ENCODE measurements around the gene TPX2.

Gene TPX2, protein sequence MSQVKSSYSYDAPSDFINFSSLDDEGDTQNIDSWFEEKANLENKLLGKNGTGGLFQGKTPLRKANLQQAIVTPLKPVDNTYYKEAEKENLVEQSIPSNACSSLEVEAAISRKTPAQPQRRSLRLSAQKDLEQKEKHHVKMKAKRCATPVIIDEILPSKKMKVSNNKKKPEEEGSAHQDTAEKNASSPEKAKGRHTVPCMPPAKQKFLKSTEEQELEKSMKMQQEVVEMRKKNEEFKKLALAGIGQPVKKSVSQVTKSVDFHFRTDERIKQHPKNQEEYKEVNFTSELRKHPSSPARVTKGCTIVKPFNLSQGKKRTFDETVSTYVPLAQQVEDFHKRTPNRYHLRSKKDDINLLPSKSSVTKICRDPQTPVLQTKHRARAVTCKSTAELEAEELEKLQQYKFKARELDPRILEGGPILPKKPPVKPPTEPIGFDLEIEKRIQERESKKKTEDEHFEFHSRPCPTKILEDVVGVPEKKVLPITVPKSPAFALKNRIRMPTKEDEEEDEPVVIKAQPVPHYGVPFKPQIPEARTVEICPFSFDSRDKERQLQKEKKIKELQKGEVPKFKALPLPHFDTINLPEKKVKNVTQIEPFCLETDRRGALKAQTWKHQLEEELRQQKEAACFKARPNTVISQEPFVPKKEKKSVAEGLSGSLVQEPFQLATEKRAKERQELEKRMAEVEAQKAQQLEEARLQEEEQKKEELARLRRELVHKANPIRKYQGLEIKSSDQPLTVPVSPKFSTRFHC

GRCh38 chr20:31738729-31739549, at the start of gene TPX2:
Gene TPX2 (plus strand): TSS chr20:31739290. CDS start chr20:31757477, 18,187 bp downstream.
- Histone ChIP-seq H3K4me1 (ENCODE audit: insufficient read depth, poor library complexity, severe bottlenecking) (peaks cover 16% of the 10 kb centered on the region), H3K4me3 (ENCODE audit: severe bottlenecking) (peak within 1 kb of the TSS; percentile 82), H3K36me3 (ENCODE audit: low read depth) (peaks cover 38% of the 10 kb centered on the region), H3K27ac (ENCODE audit: poor library complexity, severe bottlenecking) (peak within 1 kb of the TSS; percentile 69), H3K9me3 (ENCODE audit: severe bottlenecking) (no peaks in the 10 kb centered on the region), H3K27me3 (ENCODE audit: insufficient read depth, poor library complexity, severe bottlenecking) (no peaks in the 10 kb centered on the region)
- ATAC-seq (ENCODE audit: low read depth) (peak; percentile 99), DNase-seq (ENCODE audit: low spot score) (peak; percentile 100)
- TF ChIP-seq CTCF (IDR thresholded peaks at IDR 0.05; ENCODE audit: poor library complexity, severe bottlenecking), result peak; percentile 43

DNA sequence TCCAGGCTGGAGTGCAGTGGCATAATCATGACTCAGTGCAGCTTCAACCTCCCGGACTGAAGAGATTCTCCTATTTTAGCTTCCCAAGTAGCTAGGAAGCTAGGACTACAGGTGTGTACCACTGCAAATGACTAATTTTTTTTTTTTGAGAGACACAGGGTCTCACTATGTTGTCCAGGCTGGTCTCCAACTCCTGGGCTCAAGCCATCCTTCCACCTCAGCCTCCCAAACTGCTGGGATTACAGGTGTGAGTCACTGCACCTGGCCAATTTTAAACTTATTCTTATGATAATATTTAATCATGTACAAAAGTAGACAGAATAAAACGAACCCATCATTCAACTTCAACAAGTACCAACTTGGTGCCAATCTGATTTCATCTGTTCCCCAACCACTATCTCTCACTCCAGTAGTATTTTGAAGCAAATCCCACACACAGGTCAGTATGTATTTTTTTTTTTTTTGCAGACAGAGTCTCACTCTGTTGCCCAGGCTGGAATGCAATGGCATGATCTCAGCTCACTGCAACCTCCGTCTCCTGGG, 48.9 kb upstream of the TPX2 start:
- Histone ChIP-seq H3K4me1 (ENCODE audit: insufficient read depth, poor library complexity, severe bottlenecking) (peaks cover 35% of the 10 kb centered on the region), H3K27ac (ENCODE audit: poor library complexity, severe bottlenecking) (peak overlapping the region; percentile 99)
- TF ChIP-seq CTCF (IDR thresholded peaks at IDR 0.05; ENCODE audit: poor library complexity, severe bottlenecking), result no peak

GRCh38 chr20:31691646-31692275, 47.3 kb upstream of the TPX2 start:
- DNase-seq (ENCODE audit: low spot score) (no peak), ATAC-seq (ENCODE audit: low read depth) (peak; percentile 4; the same call in 1 of the 3 replicates)
- no peak for TF ChIP-seq CTCF (IDR thresholded peaks at IDR 0.05; ENCODE audit: poor library complexity, severe bottlenecking)
- H3K27me3 ChIP-seq (ENCODE audit: insufficient read depth, poor library complexity, severe bottlenecking), result no peaks in the 10 kb centered on the region
- H3K4me3 ChIP-seq (ENCODE audit: severe bottlenecking), result no peak overlapping the region
- H3K36me3 ChIP-seq (ENCODE audit: low read depth), result peaks cover 95% of the 10 kb centered on the region
- H3K4me1 ChIP-seq (ENCODE audit: insufficient read depth, poor library complexity, severe bottlenecking), result peaks cover 51% of the 10 kb centered on the region
- peak overlapping the region; percentile 99 for H3K27ac ChIP-seq (ENCODE audit: poor library complexity, severe bottlenecking)
- H3K9me3 ChIP-seq (ENCODE audit: severe bottlenecking), result no peaks in the 10 kb centered on the region

More for the DNA sequence above, 48.9 kb upstream of the TPX2 start:
- H3K4me3 ChIP-seq (ENCODE audit: severe bottlenecking), result no peak overlapping the region
- ATAC-seq (ENCODE audit: low read depth) (no peak), DNase-seq (ENCODE audit: low spot score) (no peak)
- H3K9me3 ChIP-seq (ENCODE audit: severe bottlenecking), result no peaks in the 10 kb centered on the region
- peaks cover 95% of the 10 kb centered on the region for H3K36me3 ChIP-seq (ENCODE audit: low read depth)
- H3K27me3 ChIP-seq (ENCODE audit: insufficient read depth, poor library complexity, severe bottlenecking), result no peaks in the 10 kb centered on the region

DNA sequence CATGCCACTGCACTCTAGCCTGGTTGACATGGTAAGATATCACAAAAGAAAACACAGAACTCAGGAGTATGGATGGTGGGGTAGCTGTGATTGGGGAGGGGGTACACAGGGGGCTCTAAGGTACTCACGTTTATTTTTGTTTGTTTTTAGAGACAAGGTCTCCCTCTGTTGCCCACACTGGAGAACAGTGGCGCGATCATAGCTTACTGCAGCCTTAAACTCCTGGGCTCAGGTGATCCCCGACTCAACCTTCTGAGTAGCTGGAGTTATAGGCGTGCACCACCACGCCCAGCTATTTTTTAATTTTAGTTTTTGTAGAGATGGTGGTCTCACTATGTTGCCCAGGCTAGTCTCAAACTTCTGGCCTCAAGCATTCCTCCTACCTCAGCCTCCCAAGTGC, 45.7 kb upstream of the TPX2 start:
- no peak for ATAC-seq (ENCODE audit: low read depth)

More for the DNA sequence above, 45.7 kb upstream of the TPX2 start:
- TF ChIP-seq CTCF (IDR thresholded peaks at IDR 0.05; ENCODE audit: poor library complexity, severe bottlenecking), result no peak
- H3K27ac ChIP-seq (ENCODE audit: poor library complexity, severe bottlenecking), result peak overlapping the region; percentile 99
- H3K9me3 ChIP-seq (ENCODE audit: severe bottlenecking), result no peaks in the 10 kb centered on the region
- H3K4me1 ChIP-seq (ENCODE audit: insufficient read depth, poor library complexity, severe bottlenecking), result peaks cover 64% of the 10 kb centered on the region
- peaks cover 94% of the 10 kb centered on the region for H3K36me3 ChIP-seq (ENCODE audit: low read depth)
- DNase-seq (ENCODE audit: low spot score), result no peak
- H3K27me3 ChIP-seq (ENCODE audit: insufficient read depth, poor library complexity, severe bottlenecking), result no peaks in the 10 kb centered on the region
- H3K4me3 ChIP-seq (ENCODE audit: severe bottlenecking), result no peak overlapping the region
